Activated CD8-positive, alpha-beta memory T cell treated with anti-CD3 and anti-CD28 coated beads, Interleukin-2, amount 50 U/mL, for 48 hours (primary cell): ENCODE measurements around the gene SERPINI1.
"Not testable (repeated sequence)": the region's sequence is repeated elsewhere in the genome, so short reads cannot be mapped to it uniquely, and the experiment has no call there.

Source experiments
- DNase-seq: peaks from one replicate; pipeline ENCODE4 v3.0.0-alpha.2; 2020

Gene SERPINI1

DNA sequence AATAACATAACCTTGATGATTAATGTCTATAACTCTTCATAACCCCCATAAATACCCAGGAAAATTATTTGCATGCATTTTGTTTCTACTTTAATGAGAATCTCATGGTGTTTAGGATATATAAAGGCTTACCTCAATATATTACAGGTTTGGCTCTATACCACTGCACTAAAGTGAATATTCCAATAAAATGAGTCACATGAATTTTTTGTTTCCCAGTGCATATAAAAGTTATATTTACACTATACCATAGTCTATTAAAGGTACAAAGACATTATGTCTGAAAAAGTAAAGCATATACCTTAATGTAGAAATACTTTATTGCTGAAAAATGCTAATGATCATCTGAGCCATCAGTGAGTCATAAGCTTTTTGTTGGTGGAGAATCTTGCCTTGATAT lies 74.7 kb downstream of the SERPINI1 start:
- DNase-seq = no peak

DNA sequence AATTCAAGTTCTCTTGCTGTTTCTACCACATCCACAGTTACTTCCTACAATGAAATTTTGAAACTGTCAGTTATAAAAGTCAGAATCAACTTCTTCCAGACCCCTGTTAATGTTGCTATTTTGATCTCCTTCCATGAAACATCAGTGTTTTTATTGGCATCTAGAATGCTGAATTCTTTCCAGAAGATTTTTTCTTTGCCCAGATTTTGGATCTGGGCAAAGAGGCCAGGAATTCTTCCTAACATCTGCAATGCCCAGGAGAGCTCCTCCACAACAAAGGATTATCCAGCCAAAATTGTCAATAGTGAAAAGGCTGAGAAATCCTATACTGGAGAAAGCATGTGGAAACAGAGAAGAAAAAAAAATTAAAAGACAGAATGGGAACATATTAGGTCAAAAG lies 75.5 kb downstream of the SERPINI1 start:
- no peak for DNase-seq

DNA sequence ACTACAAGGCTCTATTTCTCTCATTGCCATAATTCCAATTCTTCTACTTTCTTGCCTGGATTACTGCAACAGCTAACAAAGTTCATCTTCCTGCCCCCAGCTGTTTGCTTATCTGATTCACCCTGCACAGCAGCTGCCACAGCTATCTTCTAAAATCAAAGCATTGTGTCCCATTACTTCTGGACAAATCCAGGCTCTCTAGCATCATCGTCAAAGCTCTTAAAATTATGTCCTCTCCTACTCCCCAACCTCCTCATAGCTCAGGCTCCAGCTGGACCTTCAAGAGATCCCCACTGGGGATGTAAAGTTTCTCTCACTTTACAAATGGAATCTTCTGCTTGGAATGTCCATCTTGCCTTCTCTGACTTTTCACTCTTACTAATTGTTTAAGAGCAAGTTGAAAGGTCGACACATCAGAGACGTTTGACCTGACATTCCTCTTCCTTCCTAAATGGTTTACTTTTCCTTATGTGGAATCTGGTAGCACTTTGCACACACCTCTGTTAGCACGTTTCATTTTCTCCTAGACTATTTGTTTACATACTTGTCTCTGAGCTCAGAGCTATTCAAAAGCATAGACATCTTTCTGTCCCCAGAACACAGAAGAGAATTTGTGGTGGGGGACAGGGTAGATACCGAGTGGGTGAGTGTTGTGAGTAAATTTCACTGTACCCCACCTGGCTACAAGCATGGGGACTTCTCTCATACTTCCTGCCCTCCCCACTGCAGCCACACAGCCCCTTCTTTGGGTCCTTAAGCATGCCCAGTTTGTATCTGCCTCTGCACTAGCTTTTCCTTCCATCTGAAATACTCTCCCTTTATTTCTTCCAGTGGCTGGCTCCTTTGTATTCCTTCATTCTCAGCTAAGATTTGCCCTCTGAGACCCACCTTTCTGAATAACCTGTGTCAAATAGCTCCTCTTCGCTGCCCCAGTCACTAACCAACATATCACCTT lies 77.9 kb downstream of the SERPINI1 start:
- DNase-seq = no peak

DNA sequence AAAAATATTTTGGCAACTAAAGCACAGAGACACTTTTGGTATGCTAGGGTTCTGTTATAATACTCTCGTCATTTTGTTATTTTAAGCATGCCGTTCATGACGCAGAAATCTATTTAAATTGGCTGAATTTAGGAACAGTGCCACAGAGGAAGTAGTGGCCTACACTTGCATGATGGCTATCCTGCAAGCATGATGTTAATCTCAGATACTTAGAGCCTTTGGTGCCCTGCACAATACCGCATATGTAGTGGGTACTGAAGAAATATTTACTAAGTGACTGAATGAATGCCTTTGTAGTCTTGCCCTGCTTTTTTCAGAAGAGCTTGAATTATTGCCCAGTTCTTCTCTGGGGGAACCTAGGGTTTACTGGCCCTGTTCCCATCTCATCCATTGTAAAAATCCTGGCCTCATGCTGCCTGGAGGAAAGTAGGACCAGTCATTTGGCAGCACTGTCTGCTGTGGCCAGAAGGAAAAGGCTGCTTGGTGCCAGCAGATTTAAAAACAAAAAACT lies 79.0 kb downstream of the SERPINI1 start:
- no peak for DNase-seq

DNA sequence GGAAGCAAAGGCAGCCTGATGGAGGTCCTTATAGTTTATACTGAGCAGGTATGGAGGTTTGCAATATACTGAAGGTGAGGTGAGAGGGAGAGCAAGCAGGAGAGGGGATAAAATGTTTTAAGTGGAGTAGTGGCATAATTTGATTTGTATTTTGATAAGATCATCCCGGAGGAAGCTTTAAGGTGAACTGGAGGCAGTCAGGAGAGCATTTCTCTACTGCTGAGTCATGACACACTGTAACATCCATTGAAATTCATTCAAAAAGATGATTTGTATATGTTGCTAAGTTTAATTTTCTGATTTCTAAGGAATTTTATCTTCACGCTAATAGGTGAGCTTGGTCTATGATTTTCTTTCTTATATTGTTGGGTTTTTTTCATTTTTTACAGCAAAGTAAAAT lies 81.4 kb downstream of the SERPINI1 start:
- no peak for DNase-seq

DNA sequence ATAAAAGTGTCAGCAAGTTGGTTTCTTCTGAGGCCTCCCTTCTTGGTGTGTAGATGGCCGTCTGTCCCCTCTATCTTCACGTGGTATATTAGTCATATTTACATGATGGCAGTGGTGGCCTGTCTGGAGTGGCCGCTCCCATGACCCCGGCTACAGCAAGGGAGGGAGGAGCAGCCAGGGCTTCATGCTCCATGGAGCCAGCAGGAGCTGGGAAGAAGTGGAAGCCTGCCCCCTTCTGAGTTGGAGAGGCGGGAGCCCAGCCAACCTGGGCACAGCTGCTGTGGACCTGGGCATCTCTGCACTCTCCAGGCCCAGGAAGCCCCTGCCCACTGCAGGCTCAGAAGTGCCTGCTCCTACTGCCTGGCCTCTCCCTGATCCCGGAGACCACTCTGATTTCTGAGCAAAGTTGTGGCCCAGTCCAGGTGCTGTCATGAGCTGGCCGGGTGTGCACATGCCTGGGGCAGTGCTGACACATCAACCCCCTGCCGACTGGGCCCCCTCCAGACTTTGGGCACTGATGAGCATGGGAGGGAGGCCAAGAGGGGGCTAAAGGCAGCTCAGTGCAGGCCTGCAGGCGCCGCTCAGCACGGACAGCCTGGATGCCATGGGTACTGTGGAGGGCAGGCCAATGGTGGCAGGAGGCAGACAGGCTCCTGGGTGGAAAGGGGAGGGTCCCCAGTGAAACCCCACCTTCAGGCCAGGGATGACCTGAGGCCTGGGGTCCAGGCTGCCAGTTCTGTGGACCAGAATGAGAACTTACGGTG lies 84.8 kb downstream of the SERPINI1 start:
- no peak for DNase-seq

DNA sequence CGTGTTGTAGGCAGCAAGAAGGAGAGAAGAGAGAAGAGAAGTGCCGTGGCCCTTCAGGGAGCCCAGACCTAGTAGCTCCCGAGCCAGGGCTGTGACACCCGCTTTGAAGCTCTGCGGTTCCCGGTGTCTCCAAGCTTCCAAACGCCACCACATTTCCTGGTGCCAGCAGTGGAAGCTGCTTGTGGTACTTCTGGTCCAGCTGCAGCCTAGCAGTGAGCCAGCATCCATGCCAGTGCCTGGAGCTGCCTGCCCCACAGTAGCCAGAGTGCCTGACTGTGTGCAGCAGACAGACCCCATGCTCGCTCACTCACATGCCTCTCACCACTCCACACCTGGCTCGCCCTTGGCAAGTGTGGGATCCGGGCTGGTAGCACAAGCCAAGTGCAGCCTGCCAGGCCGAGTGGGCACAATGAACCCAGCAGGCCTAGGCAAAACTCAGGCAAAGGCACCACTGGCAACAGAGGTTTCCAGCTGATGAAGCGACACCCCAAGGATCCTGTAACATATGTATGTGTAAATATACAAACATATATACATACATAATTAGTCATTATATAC lies 85.8 kb downstream of the SERPINI1 start:
- DNase-seq = no peak

DNA sequence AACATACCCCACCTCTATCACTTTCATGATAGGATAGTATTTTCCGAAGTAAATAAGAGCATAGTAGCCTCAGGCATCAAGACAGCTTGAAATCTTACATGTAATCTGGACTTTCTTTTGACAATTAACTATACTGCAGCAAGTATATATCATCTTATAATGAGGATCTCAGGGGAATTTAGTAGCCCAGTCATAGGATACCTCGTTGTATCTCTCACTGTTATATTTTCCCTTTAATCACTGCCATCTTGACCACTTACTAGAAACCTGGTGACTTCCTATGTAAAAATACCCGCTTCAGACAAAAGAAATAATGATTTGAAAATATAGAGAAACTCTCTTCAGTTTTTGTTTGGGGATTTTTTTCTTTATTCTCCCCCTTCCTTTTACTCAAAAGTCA lies 88.2 kb downstream of the SERPINI1 start:
- no peak for DNase-seq

DNA sequence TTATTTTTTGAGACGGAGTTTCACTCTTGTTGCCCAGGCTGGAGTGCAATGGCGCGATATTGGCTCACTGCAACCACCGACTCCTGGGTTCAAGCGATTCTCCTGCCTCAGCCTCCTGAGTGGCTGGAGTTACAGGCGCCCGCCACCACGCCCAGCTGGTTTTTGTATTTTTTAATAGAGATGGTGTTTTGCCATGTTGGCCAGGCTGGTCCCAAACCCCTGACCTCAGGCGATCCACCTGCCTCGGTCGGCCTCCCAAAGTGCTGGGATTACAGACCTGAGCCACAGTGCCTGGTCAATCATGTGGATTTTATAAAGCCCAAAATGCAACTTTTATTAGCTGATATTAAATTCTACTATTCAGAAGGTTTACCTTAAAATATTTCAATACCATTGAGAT lies 92.1 kb downstream of the SERPINI1 start:
- DNase-seq = not testable (repeated sequence)

DNA sequence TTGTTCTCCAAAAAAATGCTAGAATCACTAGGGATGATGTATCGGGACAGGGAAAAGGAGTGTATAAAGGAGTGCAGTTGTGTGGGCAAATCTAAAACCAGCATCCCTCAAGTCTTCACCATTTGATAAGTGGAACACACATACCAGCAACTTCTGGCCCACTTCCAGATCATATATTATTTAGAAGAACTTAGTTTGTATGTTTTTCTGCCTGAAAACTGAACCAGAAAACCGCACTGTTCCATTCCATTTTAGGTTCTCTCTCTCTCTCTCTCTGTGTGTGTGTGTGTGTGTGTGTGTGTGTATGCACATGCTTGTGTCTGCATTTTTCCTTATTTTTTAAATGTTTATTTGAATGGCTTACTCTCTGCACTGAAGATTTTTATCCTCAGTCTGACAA lies 93.5 kb downstream of the SERPINI1 start:
- no peak for DNase-seq

DNA sequence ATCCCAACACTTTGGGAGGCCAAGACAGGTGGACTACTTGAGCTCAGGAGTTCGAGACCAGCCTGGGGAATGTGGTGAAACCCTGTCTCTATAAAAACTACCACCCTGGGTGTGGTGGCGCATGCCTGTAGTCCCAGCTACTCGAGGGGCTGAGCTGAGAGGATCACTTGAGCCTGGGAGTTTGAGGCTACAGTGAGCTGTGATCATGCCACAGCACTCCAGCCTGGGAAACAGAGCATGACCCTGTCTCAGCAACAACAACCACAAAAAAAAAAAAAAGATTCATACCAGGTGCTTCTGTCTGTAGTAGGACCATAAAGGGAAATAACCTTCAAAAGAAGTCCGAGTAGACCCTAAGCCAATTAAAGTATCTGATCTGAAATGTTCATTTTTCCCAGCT lies 94.5 kb downstream of the SERPINI1 start:
- DNase-seq = no peak

DNA sequence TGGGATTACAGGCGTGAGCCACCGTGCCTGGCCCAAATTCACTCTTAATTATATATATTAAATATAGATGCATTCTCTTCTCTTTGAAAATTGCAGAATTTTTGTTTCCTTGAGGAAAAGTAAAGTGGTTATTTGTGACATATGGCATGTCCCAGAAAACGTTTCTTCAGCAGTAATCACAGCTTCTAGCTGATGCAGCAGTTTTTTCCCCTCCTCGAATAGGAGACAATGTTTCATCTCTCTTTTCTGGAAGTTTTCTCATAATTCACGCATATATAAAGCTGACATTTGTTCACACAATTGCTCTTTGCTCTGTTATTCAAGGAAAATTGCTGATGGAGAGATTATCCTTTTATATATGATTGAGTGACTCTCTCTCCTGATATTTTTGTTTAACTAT lies 99.8 kb downstream of the SERPINI1 start:
- DNase-seq = no peak

DNA sequence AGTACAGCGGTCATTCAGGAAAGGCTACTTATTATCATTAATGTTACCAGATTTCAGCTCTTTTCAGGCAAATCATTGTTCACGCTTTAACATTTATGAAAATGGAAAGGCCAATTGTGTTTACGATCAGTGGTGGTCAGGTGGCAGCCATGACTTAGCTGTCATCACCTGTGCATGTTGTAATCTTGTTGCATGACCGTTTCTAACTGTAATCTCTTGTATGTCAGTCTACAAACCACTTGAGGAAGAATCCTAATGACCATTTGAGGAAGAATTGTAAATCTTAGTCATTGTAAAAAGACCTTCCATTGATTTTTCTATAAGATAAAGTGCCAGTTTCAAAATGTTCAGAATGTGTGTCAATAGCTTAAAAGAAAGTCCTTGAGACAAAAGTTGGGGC lies 100.4 kb downstream of the SERPINI1 start:
- DNase-seq = no peak

DNA sequence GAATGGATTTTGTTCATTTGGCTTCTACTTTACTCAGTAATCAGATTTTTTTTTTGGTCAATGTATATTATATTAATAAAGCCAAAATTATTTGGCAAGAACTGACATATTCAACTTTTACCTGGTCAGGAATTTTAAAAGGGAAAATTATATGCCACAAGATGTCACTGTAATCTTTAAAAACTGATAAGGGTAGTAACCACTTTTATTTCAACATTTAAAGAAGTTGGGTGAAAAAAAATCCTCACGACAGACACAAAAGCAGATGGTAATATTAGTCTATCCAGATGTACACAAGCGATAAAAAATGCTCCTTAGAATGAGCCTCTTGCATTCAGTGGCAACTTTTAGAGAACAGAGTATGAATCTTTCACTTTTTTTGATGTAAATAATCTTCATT lies 101.9 kb downstream of the SERPINI1 start:
- DNase-seq = no peak

DNA sequence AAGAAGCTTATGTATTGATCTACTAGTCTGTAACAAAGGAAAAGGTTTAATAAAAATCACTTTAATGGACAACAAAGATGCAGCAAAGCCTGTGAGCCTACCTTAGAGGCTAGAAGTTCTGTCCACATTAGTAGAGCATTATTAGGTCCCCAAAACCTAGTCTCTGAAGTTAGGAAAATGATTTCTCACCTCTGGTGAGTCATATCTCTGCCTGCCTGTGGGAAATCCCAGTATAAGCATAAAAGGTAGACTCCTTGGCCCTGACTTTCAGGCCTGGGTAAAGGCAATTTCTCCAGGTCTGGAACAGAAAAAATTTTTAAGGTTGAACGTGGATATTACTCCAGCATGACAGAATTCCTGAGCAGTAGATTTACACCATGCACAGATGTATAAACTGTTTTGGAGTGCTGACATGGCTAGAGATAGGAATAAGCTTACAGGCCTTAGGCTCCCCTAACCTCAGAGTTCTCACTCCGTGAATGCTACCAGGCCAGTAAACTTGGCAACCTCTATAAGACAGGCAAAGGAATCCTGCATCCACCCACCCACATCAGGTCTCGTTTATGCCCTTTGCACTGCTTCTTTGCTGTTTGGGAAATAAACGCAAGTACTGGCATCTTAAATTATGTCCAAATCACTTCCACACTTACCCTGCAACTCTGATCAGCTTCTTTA lies 104.1 kb downstream of the SERPINI1 start:
- DNase-seq = no peak

DNA sequence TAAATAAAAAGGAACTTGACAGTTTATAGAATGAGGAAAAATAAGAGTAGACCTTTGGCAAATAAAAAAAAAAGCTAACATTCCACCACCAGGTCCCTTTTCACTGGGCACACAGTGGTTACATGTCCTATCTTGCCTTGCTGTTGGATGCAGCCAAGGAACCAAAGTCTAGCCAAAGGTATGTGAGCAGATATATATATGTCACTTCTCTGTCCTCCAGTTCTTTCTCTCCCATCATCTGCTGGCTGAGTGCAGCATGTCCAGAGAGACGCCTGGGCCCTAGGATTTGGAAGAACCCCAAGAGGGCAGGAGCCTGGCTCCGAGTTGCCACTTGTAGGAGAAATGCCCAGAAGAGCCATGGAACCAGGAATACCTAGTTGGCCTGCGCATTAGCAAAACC lies 104.7 kb downstream of the SERPINI1 start:
- no peak for DNase-seq

DNA sequence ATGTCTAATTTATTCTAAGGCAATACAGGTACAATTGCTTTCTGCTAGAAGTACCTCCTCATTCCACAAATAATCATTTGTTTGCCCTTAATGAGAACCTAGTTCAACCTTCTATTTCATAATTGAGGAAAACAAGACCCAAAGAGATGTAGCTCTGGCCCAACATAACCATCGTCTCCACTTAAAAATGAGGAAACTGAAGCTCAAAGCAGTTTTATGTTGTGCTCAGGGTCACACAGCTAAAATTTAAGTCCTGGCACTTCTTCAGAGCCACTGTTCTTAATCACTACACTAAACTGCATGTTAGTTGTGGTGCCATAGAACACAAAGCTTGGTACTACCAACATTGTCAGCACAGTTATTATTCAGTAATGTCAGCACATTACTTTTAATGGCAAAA lies 108.0 kb downstream of the SERPINI1 start:
- DNase-seq = no peak

DNA sequence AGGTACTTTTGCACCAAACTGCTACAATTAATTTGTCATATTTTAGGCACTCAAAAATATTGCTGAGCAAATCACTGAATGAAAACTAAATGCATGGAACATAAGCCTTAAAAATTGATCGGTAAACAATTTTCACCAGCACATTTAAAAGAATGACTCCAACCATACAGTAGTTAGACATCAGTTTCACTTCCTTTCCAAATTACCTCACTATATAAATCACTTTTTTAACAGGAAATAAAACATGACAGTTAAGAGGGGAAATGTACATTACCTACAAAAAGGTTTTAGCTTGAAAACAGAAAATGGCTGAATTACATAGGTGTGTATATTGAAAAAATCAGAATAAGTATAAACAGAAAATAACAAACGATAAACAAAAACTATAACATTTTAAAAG lies 108.4 kb downstream of the SERPINI1 start:
- no peak for DNase-seq

DNA sequence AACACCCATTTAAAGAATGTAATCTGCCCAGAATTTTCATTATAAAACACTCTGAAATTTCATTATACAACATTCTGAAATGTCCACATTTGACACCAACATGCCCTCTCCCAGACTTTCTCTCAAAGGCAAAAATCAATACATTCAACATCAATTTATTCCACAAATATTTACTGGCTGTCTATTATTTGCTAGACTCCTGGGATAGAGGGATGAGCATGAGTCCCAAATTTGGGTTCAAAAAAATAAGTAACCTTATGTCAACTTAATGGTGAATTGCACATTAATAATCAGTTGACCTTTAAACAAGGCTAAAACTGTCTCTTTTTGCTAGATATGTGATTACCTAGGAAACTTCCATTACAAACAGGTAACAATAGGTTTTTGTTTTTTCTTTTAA lies 109.0 kb downstream of the SERPINI1 start:
- DNase-seq = no peak

DNA sequence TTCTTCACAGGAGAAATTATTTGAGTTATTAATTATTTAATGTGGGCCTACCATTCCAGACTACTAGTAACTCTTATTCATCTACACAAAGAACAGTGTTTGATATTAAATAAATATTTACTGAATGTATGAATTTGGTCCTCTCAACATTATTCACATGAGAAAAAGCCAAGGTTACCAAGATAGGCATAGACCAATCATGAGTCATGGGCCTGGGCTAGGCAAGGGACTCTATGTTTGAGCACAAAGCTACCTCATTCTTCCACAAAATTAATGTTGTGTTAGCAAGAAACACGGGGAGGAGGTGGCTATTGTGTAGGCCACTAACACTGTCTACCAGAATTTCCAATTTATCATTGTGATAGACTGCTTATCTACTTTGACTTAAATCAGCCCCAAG lies 115.7 kb downstream of the SERPINI1 start:
- no peak for DNase-seq

DNA sequence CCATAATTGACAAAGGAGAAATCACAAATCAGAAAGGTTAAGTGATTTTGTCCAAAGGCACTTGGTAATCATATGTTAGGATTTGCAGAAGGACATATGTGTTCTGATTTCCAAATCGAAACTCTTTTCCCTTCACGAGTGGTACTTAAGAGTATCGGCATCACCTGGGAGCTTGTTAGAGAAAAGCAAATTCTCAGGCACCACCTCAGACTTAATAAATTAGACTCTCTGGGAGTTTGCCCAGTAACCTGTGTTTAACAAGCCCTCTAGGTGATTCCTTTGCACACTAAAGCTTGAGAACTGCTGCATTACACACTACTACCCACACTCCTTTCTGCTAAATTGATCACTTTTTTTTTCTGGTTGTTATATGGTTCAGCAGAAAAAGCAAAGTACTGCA lies 116.2 kb downstream of the SERPINI1 start:
- no peak for DNase-seq

DNA sequence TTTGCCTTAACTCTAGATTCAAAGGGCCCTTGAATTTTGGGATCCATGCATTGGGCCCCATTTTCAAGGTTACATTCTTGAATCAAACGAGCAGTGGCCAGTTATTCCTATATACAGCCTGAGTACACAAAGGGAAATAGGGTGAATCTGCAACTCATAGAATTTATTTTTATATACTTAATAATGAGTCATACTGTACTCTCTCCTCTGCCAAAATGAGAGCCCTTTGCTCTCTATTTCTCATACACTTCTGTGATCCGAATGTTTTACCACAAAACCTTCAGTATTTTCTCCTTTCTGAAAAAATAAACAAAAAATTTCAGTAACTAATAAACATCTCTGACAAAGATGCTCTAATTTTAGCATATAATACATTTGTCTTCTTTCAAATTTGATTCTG lies 116.7 kb downstream of the SERPINI1 start:
- no peak for DNase-seq

DNA sequence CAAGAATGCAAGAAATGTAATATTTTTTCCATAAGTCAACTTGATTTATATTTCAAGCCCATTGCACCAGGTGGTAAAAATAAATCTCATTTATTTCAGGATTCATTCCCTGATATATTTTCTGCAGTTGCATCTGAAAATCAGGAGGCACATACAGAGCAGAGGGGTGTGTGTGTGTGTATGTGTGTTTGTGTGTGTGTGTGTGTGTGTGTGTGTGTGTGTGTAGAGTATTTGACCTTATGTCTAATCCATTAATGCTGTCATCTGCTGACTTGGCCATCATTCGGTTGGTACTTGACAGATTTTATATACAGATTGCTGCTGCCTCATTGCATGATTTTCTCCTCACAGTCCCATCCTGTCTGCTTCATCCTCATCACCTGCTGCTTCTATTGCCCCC lies 118.5 kb downstream of the SERPINI1 start:
- no peak for DNase-seq
